Vagina (tissue), 2 donors: ENCODE results near the gene MTMR12.

Source experiments
- POLR2A ChIP-seq, 2 donors: fragments of 450-650 bp; IDR thresholded peaks; one replicate each; pipeline ENCODE4 v1.6.1; 2017; ENCODE audit warnings: antibody characterized with exemption in 2 of 2, mild to moderate bottlenecking in 2 of 2, moderate library complexity in 2 of 2
- POLR2AphosphoS5 ChIP-seq, 2 donors: sonication (generic); formaldehyde crosslinking; IDR thresholded peaks; one replicate each; pipeline ENCODE4 v1.9.0; 2017; ENCODE audit warnings: antibody characterized with exemption in 2 of 2, mild to moderate bottlenecking in 2 of 2, low read depth in 1 of 2; ENCODE audit not compliant: insufficient read depth in 1 of 2
- TF ChIP-seq, protein P1 (sequence below), 3 experiments: fragments of 450-650 bp in 2 of 3; fragments of 200-600 bp in 1 of 3; sonication (generic) in 1 of 3; IDR thresholded peaks; one replicate each; pipeline ENCODE4 v1.5.1; 2017 to 2019; ENCODE audit warnings: antibody characterized with exemption in 3 of 3, mild to moderate bottlenecking in 2 of 3, moderate library complexity in 2 of 3

DNA sequence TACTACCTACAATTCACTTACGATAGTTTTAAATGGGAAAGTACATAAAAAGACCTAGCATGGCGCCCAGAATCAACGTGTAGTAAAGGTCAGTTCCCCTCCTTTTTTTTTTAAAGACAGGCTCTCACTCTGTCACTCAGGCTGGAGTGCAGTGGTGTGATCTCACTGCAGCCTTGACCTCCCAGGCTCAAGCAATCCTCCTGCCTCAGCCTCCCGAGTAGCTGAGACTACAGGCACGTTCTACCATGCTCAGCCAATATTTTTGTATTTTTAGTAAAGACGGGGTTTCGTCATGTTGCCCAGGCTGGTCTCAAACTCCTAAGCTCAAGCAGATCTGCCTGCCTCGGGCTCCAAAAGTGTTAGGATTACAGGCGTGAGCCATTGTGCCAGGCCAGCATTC, 40.7 kb upstream of the MTMR12 start:
- TF ChIP-seq, protein P1, sequence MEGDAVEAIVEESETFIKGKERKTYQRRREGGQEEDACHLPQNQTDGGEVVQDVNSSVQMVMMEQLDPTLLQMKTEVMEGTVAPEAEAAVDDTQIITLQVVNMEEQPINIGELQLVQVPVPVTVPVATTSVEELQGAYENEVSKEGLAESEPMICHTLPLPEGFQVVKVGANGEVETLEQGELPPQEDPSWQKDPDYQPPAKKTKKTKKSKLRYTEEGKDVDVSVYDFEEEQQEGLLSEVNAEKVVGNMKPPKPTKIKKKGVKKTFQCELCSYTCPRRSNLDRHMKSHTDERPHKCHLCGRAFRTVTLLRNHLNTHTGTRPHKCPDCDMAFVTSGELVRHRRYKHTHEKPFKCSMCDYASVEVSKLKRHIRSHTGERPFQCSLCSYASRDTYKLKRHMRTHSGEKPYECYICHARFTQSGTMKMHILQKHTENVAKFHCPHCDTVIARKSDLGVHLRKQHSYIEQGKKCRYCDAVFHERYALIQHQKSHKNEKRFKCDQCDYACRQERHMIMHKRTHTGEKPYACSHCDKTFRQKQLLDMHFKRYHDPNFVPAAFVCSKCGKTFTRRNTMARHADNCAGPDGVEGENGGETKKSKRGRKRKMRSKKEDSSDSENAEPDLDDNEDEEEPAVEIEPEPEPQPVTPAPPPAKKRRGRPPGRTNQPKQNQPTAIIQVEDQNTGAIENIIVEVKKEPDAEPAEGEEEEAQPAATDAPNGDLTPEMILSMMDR (IDR thresholded peaks at IDR 0.05), result no peak
- TF ChIP-seq POLR2AphosphoS5 (IDR thresholded peaks at IDR 0.05; ENCODE audit: insufficient read depth in 1 of 2, low read depth in 1 of 2), result no peak
- no peak for TF ChIP-seq POLR2A (IDR thresholded peaks at IDR 0.05)
